Mesangial cell (primary cell): ENCODE data around the gene PCDHB12. TPM values are rescaled to one million over a fixed set of nuclear protein-coding genes. Genes with fewer than 3 reads are reported as not detected.

Experiments used
- total RNA-seq: library from RNA; depleted of rRNA; stranded (reverse); fragments of >200 nt; gene quantifications from 2 replicates; pipeline ENCODE4 v1.2.3, GENCODE V29; 2015

PCDHB12 gene
- total RNA-seq, result under 0.01 and 0.25 TPM in 2 replicates

GRCh38 chr5:141208478-141208877, at the start of gene PCDHB12:
Gene PCDHB12 (plus strand): TSS chr5:141208719. CDS start chr5:141208908, 189 bp downstream.

DNA sequence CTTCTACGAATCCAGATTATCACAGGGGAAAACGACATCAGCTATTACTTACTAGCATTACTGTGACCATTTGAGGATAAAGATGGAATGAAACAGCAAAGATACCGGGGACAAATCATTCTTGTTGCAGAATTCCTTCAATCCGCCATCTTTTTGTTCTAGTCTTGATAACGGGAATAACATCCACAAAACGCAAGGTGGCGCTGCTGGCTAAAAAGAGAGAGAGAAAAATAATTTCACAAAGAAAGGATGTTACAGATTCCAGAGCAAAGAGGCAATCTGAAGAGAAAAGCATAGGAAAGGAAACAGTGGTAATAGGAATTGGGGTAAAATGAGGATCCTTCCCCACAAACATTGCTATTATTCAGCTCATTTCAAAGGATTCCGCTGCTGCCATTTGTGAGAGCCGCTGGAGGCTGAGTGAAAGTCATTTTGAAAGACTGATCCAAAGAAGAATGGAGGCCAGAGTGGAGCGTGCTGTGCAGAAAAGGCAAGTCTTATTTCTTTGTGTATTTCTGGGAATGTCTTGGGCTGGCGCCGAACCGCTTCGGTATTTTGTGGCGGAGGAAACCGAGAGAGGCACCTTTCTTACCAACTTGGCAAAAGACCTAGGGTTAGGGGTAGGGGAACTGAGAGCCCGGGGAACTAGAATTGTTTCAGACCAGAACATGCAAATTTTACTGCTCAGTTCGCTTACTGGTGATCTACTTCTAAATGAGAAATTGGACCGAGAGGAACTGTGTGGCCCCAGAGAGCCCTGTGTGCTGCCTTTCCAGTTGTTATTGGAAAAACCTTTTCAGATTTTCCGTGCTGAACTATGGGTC, 35.9 kb upstream of the PCDHB12 start, which contains the start of gene PCDHB7:
PCDHB7 (plus strand) TSS at position 264 of the 824 bp plus-strand sequence; CDS start at position 456, 192 bp downstream.

DNA sequence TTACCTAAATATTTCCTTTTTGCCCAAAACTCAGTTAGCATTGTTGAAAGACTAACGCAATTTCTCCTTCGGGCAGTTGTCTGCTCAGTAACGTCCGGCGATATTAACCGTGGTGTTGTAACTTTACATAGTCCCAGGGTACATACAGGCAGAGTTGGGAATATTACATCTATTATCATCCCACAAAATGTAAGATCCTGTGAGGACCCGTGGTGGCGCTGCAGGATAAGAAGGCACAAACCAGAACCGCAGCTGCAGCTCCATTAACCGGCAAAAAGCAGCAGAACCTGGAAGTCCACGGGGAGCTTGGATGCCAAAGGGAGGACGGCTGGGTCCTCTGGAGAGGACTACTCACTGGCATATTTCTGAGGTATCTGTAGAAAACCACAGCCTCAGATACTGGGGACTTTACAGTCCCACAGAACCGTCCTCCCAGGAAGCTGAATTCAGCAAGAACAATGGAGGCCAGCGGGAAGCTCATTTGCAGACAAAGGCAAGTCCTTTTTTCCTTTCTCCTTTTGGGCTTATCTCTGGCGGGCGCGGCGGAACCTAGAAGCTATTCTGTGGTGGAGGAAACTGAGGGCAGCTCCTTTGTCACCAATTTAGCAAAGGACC, 30.8 kb upstream of the PCDHB12 start, which contains the start of gene PCDHB8:
PCDHB8 (plus strand) TSS at position 214 of the 615 bp plus-strand sequence; CDS start at position 459, 245 bp downstream.

GRCh38 chr5:141182248-141182647, 26.3 kb upstream of the PCDHB12 start, which contains the start of gene PCDHB16:
Gene PCDHB16 (plus strand): TSS chr5:141182387. CDS start chr5:141182560, 173 bp downstream.

DNA sequence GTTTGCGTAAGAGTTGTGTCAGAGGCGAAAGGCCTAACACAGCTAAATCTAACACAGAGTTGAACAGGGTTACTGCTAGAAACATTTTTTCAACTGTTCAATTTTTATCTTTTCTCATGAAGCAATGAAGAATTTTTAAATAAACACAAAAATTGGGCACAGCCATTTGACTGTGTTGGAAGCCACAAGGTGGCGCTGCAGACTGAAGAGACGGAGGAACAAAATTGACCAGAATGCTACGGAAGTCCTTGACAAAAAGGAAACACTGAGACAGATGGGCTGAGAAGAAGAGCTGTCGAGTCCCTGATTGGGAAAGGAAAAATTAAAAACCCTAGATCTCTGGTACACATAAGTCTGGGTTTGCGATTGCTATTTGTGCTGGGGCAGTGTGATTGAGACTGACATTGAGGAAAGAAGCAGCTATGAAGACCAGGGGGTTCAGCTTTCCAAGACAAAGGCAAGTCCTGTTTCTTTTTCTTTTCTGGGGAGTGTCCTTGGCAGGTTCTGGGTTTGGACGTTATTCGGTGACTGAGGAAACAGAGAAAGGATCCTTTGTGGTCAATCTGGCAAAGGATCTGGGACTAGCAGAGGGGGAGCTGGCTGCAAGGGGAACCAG, 21.5 kb upstream of the PCDHB12 start, which contains the start of gene PCDHB9:
PCDHB9 (plus strand) TSS at position 265 of the 616 bp plus-strand sequence; CDS start at position 423, 158 bp downstream.

GRCh38 chr5:141192110-141192725, 16.3 kb upstream of the PCDHB12 start, which contains the start of gene PCDHB10:
Gene PCDHB10 (plus strand): TSS chr5:141192353. CDS start chr5:141192553, 200 bp downstream.

DNA sequence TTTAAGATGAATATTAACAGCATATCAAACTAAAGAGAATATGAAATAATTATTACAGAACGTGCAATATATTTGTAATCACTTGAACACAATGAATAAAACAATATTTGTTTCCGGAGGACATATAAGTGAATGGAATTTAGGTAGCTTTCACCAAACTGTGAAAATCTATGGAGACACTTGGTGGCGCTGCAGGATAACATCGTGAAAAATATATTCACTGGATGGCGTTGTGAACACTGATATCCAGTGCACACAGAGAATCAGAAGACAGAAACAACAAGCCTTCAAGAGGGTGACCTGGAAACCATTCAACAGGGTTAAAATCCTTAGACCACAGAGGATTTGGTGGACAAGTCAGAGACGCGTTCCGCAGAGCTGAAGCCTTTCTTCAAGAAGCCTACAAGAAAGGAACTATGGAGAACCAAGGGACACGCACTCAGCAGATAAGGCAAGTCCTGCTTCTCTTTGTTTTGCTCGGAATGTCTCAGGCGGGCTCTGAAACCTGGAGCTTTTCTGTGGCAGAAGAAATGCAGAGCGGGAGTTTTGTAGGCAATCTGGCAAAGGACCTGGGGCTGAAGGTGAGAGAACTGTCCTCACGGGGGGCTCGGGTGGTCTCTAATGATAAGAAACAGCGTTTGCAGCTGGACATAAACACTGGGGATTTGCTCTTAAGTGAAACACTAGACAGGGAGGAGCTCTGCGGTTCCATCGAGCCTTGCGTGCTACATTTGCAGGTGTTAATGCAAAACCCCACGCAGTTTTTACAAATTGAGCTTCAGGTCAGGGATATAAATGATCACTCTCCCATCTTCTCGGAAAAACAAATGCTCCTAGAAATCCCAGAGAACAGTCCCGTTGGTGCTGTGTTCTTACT, 8.9 kb upstream of the PCDHB12 start, which contains the start of gene PCDHB11:
PCDHB11 (plus strand) TSS at position 269 of the 877 bp plus-strand sequence; CDS start at position 417, 148 bp downstream.

GRCh38 chr5:141213656-141214339, 5.3 kb downstream of the PCDHB12 start, which contains the start of gene PCDHB13:
Gene PCDHB13 (plus strand): TSS chr5:141213919. CDS start chr5:141214124, 205 bp downstream.

DNA sequence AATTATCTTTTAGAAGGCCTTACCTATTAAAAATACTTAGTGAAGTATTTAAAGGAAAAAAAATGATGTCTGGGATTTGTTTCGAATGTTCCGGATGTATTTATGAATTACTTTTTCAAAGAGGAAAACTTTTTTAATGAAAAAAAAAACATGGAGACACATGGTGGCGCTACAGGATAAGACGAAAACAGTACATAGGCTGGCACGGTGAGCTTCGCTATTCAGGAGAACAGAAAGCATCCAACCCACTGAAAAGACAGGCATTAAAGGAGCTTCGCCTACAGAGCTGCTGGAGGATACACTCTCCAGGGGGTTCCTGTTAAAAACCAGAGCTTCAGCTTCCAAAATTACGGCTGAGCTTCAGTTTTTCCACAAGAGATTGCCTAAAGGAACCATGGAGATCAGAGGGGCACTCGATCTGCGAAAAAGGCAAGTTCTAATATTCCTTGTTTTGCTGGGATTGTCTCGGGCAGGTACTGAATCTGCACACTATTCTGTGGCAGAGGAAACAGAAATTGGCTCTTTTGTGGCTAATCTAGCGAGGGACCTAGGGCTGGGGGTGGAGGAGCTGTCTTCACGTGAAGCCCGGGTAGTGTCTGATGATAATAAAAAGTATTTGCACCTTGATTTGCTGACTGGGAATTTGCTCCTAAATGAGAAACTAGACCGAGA, 14.7 kb downstream of the PCDHB12 start, which contains the start of gene PCDHB14:
PCDHB14 (plus strand) TSS at position 232 of the 672 bp plus-strand sequence; CDS start at position 395, 163 bp downstream.

DNA sequence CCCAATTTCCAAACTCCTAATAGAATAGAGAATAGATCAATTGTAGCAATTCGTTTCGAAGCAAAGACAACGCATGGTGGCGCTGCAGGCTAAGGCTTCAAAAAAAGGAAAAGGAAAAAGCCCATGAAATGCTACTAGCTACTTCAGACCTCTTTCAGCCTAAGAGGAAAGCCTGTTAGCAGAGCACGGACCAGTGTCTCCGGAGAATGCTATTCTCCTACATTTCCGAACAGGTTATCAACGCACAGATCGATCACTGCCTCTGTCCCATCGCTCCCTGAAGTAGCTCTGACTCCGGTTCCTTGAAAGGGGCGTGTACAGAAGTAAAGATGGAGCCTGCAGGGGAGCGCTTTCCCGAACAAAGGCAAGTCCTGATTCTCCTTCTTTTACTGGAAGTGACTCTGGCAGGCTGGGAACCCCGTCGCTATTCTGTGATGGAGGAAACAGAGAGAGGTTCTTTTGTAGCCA, 36.8 kb downstream of the PCDHB12 start, which contains the start of gene PCDHB15:
PCDHB15 (plus strand) TSS at position 146 of the 468 bp plus-strand sequence; CDS start at position 330, 184 bp downstream.

Other genes starting within 250 kb of the PCDHB12 start
- gene PCDHAC2, start 242.2 kb upstream of the PCDHB12 start, total RNA-seq, result 0.25 and 0.65 TPM in 2 replicates
- gene PCDHB1, start 157.3 kb upstream of the PCDHB12 start, total RNA-seq, result not detected in 2 replicates
- gene PCDHB2, start 114.1 kb upstream of the PCDHB12 start, total RNA-seq, result 0.49 and 0.76 TPM in 2 replicates
- gene PCDHB3, start 108.2 kb upstream of the PCDHB12 start, total RNA-seq, result 0.16 and 0.38 TPM in 2 replicates
- gene PCDHB4, start 86.9 kb upstream of the PCDHB12 start, total RNA-seq, result 0.13 and 0.49 TPM in 2 replicates
- 0.33 and 1.5 TPM in 2 replicates for gene PCDHB5, start 73.5 kb upstream of the PCDHB12 start, total RNA-seq
- gene PCDHB6, start 58.7 kb upstream of the PCDHB12 start, total RNA-seq, result under 0.01 TPM in 1 of 2 replicates, not detected in the other
- gene PCDHB7, start 36.1 kb upstream of the PCDHB12 start, total RNA-seq, result 0.16 and 0.63 TPM in 2 replicates
- 0.25 TPM in 1 of 2 replicates, not detected in the other for gene PCDHB8, start 30.9 kb upstream of the PCDHB12 start, total RNA-seq
- 0.16 and 0.63 TPM in 2 replicates for gene PCDHB16, start 26.3 kb upstream of the PCDHB12 start, total RNA-seq
- 0.25 TPM in 1 of 2 replicates, not detected in the other for gene PCDHB9, start 21.6 kb upstream of the PCDHB12 start, total RNA-seq
- gene PCDHB10, start 16.4 kb upstream of the PCDHB12 start, total RNA-seq, result 0.16 and 0.89 TPM in 2 replicates
- 0.16 and 0.63 TPM in 2 replicates for gene PCDHB11, start 9.1 kb upstream of the PCDHB12 start, total RNA-seq
- gene PCDHB13, start 5.2 kb downstream of the PCDHB12 start, total RNA-seq, result 0.16 and 1.1 TPM in 2 replicates
- gene PCDHB14, start 14.6 kb downstream of the PCDHB12 start, total RNA-seq, result 0.16 and 0.63 TPM in 2 replicates
- gene PCDHB15, start 36.7 kb downstream of the PCDHB12 start, total RNA-seq, result 0.16 and 1.0 TPM in 2 replicates
- gene SLC25A2, start 95.3 kb downstream of the PCDHB12 start, total RNA-seq, result 0.63 TPM in 1 of 2 replicates, not detected in the other
- gene TAF7, start 112.1 kb downstream of the PCDHB12 start, total RNA-seq, result 24.3 and 29.2 TPM in 2 replicates
- gene PCDHGA1, start 121.8 kb downstream of the PCDHB12 start, total RNA-seq, result 0.33 and 0.51 TPM in 2 replicates
- gene PCDHGA2, start 130.0 kb downstream of the PCDHB12 start, total RNA-seq, result 1.1 and 4.1 TPM in 2 replicates
- gene PCDHGA3, start 135.1 kb downstream of the PCDHB12 start, total RNA-seq, result 0.65 and 2.5 TPM in 2 replicates
- gene PCDHGB1, start 141.4 kb downstream of the PCDHB12 start, total RNA-seq, result 0.49 and 2.9 TPM in 2 replicates
- 0.33 and 2.2 TPM in 2 replicates for gene PCDHGA4, start 146.3 kb downstream of the PCDHB12 start, total RNA-seq
- gene PCDHGB2, start 151.3 kb downstream of the PCDHB12 start, total RNA-seq, result 0.65 and 2.5 TPM in 2 replicates
- gene PCDHGA5, start 155.4 kb downstream of the PCDHB12 start, total RNA-seq, result 0.33 and 1.5 TPM in 2 replicates
- 0.98 and 3.8 TPM in 2 replicates for gene PCDHGB3, start 161.5 kb downstream of the PCDHB12 start, total RNA-seq
- 1.6 and 5.6 TPM in 2 replicates for gene PCDHGA6, start 165.2 kb downstream of the PCDHB12 start, total RNA-seq
- 0.49 and 4.1 TPM in 2 replicates for gene PCDHGA7, start 174.0 kb downstream of the PCDHB12 start, total RNA-seq
- gene PCDHGB4, start 179.0 kb downstream of the PCDHB12 start, total RNA-seq, result 4.2 and 7.1 TPM in 2 replicates
- gene PCDHGA8, start 183.9 kb downstream of the PCDHB12 start, total RNA-seq, result under 0.01 and 0.89 TPM in 2 replicates
- gene PCDHGB5, start 189.2 kb downstream of the PCDHB12 start, total RNA-seq, result 10.6 and 15.8 TPM in 2 replicates
- 0.98 and 6.1 TPM in 2 replicates for gene PCDHGA9, start 194.1 kb downstream of the PCDHB12 start, total RNA-seq
- gene PCDHGB6, start 199.3 kb downstream of the PCDHB12 start, total RNA-seq, result 2.0 and 6.3 TPM in 2 replicates
- gene PCDHGA10, start 204.3 kb downstream of the PCDHB12 start, total RNA-seq, result 2.8 and 10.5 TPM in 2 replicates
- 5.1 and 18.1 TPM in 2 replicates for gene PCDHGB7, start 209.0 kb downstream of the PCDHB12 start, total RNA-seq
- gene PCDHGA11, start 212.3 kb downstream of the PCDHB12 start, total RNA-seq, result 5.4 and 10.4 TPM in 2 replicates
- gene PCDHGA12, start 221.8 kb downstream of the PCDHB12 start, total RNA-seq, result 3.4 and 13.8 TPM in 2 replicates